LNCAP (cell line): ENCODE measurements around the gene MMP7.

ENCODE experiments used
- TF ChIP-seq, protein P1 (sequence below): fragments of 450-650 bp; IDR thresholded peaks from 2 replicates; pipeline ENCODE4 v1.5.1; 2017; ENCODE audit warnings: mild to moderate bottlenecking

MMP7 gene

DNA sequence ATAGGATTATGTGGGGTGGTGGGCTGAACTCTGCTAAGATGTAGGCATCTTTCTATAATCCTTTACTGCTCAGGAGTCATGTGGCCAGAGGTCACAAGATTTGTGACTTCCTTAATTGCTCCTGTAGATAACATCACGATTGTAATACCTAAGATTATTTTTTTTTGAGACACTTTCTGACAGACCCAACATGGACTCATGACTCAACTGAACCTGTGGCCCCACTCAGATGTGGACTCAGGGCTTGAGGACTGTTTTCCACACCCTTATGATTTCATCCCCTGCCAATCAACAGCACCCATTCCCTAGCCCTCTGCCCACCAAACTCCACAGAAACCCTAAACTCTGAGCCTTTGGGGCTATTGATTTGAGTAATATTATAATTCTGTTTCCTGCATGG, 35.6 kb upstream of the MMP7 start:
- TF ChIP-seq, protein P1, sequence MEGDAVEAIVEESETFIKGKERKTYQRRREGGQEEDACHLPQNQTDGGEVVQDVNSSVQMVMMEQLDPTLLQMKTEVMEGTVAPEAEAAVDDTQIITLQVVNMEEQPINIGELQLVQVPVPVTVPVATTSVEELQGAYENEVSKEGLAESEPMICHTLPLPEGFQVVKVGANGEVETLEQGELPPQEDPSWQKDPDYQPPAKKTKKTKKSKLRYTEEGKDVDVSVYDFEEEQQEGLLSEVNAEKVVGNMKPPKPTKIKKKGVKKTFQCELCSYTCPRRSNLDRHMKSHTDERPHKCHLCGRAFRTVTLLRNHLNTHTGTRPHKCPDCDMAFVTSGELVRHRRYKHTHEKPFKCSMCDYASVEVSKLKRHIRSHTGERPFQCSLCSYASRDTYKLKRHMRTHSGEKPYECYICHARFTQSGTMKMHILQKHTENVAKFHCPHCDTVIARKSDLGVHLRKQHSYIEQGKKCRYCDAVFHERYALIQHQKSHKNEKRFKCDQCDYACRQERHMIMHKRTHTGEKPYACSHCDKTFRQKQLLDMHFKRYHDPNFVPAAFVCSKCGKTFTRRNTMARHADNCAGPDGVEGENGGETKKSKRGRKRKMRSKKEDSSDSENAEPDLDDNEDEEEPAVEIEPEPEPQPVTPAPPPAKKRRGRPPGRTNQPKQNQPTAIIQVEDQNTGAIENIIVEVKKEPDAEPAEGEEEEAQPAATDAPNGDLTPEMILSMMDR: no peak

DNA sequence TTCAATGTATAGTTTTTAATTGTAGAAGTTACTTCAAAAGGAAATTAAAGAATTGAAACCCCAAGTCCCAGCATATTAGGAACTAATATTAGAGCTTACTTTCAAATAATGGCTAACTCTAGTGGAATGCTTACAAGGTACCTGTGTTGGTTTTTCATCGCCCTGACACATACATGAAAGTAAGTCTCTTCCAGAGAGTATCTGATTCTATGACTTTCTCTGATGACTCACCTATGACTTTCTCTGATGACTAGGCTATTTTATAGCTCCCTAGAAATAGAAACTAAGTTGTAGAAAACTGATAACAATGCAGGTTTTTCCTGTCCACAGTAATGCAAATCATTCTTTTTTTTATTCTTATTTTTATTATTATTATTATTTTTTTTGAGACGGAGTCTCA, 33.6 kb upstream of the MMP7 start:
- TF ChIP-seq, protein P1: no peak

- TF ChIP-seq, protein P1: no peak
Measured at GRCh38 chr11:102561636-102562035, 31.1 kb upstream of the MMP7 start.

- TF ChIP-seq, protein P1: no peak
Measured at GRCh38 chr11:102560555-102561011, 30.0 kb upstream of the MMP7 start.

- TF ChIP-seq, protein P1: no peak
Measured at GRCh38 chr11:102559839-102560238, 29.3 kb upstream of the MMP7 start.

DNA sequence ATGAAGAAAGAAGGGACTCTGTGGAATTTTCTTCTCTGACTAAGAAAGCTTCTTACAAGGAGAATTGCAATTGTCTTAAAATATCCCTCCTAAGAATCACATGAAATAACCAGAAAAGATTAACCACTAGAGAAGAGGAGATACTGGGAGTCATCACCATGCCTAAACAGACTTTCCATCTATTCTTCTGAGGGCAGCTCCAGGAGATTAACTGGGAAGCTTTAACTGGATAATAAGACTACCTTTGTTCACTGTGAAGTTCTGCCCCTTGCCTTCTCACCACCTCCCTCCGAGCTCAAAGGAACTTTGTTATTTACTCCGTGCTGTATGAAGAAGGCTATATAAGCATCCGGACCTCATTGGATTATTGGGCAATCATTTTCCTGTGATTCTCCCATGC, 24.5 kb upstream of the MMP7 start:
- TF ChIP-seq, protein P1: no peak

GRCh38 chr11:102553835-102554282, 23.3 kb upstream of the MMP7 start:
- TF ChIP-seq, protein P1: no peak
